ENCODE results near the gene FBXW7. TPM values are rescaled to one million over a fixed set of nuclear protein-coding genes. Genes with fewer than 3 reads are reported as not detected.
A peak's percentile ranks its signal among the peaks of the same experiment; 100 is the strongest.

FBXW7 gene
- total RNA-seq, 2 donors from 2014 or later, result 29.0 to 34.7 TPM

DNA sequence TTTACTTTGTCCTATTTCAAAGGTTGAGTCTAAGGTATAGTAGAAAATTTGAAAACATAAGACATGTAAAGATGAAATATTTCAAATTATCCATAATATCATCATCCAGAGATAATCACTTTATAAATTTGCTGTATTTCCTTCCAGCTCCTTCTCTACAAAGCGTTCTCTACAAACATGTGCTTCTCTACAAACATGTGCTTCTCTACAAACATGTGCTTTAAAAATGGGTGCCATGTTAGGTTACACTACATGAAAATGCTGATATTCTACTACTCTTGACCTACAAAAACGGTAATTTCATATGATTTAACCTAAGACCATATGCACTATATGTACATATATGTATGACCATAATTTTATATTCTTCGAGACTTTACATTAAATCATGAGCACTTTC, 92.0 kb downstream of the FBXW7 start:
- no peak for ATAC-seq
- H3K9me3 Mint-ChIP-seq, result no peaks in the 10 kb centered on the region
- no peak overlapping the region for H3K27ac Mint-ChIP-seq
- DNase-seq (ENCODE audit: low spot score in 2 of 2), result no peak
- H3K36me3 Mint-ChIP-seq, result peaks cover 0 to 3% of the 10 kb centered on the region in 2 donors

DNA sequence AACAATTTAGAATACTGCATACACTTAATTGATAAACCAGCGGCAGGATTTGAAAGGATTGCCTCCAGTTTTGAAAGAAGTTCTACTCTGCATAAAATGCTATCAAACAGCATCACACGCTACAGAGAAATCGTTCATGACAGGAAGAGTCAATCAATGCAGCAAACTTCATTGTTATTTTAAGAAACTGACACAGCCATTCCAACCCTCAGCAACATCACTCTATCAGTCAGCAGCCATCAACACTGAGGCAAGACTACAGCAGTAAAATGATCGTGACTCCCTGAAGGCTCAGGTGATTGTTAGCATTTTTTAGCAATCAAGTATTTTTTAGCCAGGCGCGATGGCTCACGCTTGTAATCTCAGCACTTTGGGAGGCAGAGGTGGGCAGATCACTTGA, 98.3 kb downstream of the FBXW7 start:
- ATAC-seq, result no peak
- Mint-ChIP-seq H3K36me3 (peaks cover 7 to 17% of the 10 kb centered on the region in 2 donors), H3K9me3 (peaks cover 0 to 7% of the 10 kb centered on the region in 2 donors), H3K27ac (no peak overlapping the region)
- DNase-seq (ENCODE audit: low spot score in 2 of 2), result no peak

DNA sequence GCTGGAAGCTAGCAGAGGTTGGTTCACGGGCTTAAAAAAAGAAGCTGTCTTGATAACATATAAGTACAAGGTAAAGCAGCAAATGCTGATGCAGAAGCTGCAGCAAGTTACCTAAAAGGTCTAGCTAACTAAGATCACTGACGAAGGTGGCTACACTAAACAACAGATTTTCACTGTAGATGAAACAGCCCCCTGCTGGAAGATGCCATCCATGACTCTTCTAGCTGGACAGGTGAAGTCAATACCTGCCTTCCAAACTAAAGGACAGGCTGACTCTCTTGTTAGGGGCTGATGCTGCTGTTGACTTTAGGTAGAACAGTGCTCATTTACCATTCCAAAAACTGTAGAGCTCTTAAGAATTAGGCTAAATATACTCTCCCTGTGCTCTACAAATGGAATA, 99.5 kb downstream of the FBXW7 start:
- Mint-ChIP-seq H3K9me3 (peaks cover 0 to 7% of the 10 kb centered on the region in 2 donors), H3K36me3 (peaks cover 7 to 17% of the 10 kb centered on the region in 2 donors), H3K27ac (peak overlapping the region in 1 of 2 donors; percentile 40)
- ATAC-seq (no peak), DNase-seq (ENCODE audit: low spot score in 2 of 2) (no peak)

DNA sequence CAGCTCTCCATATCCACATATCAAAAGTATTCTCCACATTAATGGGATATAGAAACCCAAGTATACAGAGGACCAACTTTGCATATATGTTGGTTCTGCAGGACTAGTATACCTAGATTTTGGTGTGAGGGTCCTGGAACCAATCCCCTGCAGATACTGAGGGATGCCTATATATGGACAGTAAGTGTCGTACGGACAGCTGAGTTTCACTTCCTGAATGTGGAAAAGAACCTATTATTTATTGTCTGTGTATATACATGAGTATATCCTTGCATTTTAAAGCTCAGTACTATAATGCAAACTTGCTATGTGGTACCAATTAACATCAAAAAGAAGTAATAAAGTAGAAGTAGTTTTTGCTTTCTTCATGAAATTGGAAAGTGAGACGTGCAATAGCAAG, 101.9 kb downstream of the FBXW7 start:
- Mint-ChIP-seq H3K36me3 (peaks cover 7 to 17% of the 10 kb centered on the region in 2 donors), H3K9me3 (peaks cover 0 to 7% of the 10 kb centered on the region in 2 donors), H3K27ac (no peak overlapping the region)
- no peak for ATAC-seq
- DNase-seq (ENCODE audit: low spot score in 2 of 2), result no peak

DNA sequence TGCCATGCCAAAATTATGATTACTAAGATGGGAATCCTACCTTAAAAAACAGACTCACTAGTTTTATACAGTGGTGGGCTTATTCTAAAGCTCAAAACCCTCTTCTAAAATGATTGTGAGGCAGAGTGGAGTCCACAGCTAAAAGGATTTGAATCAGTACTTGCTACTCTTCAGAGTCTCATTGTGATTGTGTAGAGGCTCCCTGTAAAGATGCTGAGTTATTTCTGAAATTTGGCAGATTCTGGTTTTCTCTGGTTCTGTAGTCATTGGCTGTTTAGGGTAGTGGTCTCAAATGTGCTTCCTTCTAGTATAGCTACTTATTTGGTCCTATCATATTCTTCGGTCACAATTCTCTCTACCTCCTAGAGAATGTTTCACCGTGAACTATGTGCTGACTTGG, 104.1 kb downstream of the FBXW7 start:
- Mint-ChIP-seq H3K36me3 (peaks cover 1 to 8% of the 10 kb centered on the region in 2 donors), H3K27ac (peak overlapping the region in 1 of 2 donors; percentile 63), H3K9me3 (peaks cover 0 to under 1% of the 10 kb centered on the region in 2 donors)
- ATAC-seq (peak in 1 of 2 donors; percentile 53), DNase-seq (ENCODE audit: low spot score in 2 of 2) (no peak)

DNA sequence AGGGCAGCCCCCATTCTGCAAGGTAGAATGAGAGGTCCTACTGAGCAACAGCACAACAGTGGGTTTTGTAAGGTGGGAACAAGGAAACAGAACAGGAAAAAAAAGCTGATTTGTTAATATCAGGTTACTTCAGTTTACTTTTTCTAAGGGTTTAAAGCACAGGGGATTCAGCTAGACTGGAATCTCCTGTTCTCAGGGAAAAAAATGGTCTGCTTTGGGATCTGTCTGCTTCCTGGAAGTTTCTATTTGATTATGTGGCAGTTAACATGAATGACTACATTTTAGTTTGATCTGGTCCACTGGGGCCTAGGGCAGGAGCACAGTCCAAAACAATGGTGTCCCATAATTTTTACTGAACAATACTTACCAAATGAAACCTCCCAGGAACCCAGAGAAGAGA, 104.6 kb downstream of the FBXW7 start:
- H3K27ac Mint-ChIP-seq, result peak overlapping the region in 1 of 2 donors; percentile 63
- no peak for ATAC-seq
- H3K9me3 Mint-ChIP-seq, result no peaks in the 10 kb centered on the region
- DNase-seq (ENCODE audit: low spot score in 2 of 2), result no peak
- H3K36me3 Mint-ChIP-seq, result peaks cover 4 to 6% of the 10 kb centered on the region in 2 donors

DNA sequence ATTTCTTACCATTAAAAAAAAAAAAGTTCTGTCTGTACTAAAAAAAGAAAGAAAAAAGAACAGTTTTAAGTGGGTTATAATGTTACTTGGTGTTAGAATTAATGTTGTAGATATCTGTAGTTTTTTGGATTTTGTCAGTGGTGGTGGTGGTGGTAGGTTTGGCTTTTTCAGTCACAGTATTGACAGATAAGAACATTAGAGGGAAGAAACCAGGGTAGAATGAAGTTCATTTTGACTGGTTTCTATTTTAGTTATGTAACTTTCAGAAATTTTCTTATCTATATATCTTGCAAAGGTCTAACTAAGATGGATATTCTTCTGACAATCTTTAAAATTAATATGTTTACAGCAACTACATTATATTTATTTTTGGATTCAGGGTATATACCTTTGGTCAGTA, 105.4 kb downstream of the FBXW7 start:
- Mint-ChIP-seq H3K27ac (no peak overlapping the region), H3K9me3 (no peaks in the 10 kb centered on the region), H3K36me3 (peaks cover 0 to 4% of the 10 kb centered on the region in 2 donors)
- ATAC-seq (no peak), DNase-seq (ENCODE audit: low spot score in 2 of 2) (no peak)

DNA sequence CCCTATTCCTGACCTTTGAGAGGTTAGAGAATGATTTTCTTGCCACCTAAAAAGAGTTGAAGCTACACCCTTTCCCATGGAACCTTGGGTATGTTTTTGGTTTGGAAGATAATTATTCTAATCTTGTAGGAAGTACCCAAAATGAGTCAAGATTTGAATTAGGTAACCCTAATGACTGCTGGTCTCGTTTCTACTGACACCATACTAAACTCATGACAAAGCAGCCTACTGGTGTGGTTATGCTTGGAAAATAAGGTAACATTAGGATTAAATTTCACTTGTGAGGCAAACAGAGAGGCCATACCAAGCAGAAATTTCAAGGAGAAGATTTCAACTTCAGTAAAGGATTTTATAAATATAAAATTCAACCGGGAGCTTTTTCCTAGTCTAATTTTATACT, 107.9 kb downstream of the FBXW7 start:
- H3K27ac Mint-ChIP-seq, result no peak overlapping the region
- DNase-seq (ENCODE audit: low spot score in 2 of 2), result no peak
- no peak for ATAC-seq
- no peaks in the 10 kb centered on the region for H3K9me3 Mint-ChIP-seq
- peaks cover 0 to 4% of the 10 kb centered on the region in 2 donors for H3K36me3 Mint-ChIP-seq

DNA sequence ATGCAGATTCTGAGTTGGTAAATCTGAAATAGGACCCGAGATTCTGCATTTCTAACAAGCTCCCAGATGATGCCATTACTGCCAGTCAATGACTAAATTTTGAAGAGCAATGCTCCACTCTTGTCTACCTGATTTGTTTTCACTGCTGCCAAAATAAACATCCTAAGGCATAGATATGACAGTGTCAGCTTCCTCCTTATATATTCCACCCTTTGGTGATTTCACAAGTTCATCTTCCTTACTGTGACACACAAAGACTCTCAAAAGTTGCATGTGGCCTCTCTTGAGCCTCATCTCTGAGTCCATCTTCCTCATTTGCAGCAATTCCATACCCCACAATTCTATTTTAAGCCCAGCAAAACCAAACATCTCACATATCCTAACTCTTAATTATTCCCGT, 110.9 kb downstream of the FBXW7 start:
- ATAC-seq (no peak), DNase-seq (ENCODE audit: low spot score in 2 of 2) (no peak)
- Mint-ChIP-seq H3K9me3 (no peaks in the 10 kb centered on the region), H3K36me3 (peaks cover 0 to 4% of the 10 kb centered on the region in 2 donors), H3K27ac (peak overlapping the region in 1 of 2 donors; percentile 1)

DNA sequence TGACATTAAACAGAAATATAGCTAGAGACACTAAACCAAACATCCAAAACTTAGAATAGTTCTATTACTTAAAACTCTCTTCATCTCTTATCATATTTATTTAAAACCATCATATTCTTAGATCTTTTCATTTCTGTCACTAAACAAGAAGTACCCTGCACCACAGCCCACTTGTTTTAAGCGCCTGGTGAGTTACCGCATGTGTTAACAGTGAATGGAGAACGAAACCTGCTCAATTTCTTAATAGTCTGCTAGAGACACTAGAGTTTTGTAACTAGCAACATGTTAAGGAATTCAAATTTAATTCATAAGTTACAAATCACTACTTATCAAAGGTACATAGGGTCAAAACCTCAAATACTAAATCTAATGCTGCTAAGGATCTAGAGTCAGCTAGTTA, 111.5 kb downstream of the FBXW7 start:
- H3K9me3 Mint-ChIP-seq, result no peaks in the 10 kb centered on the region
- DNase-seq (ENCODE audit: low spot score in 2 of 2) (no peak), ATAC-seq (no peak)
- H3K27ac Mint-ChIP-seq, result no peak overlapping the region
- peaks cover 0 to 4% of the 10 kb centered on the region in 2 donors for H3K36me3 Mint-ChIP-seq

DNA sequence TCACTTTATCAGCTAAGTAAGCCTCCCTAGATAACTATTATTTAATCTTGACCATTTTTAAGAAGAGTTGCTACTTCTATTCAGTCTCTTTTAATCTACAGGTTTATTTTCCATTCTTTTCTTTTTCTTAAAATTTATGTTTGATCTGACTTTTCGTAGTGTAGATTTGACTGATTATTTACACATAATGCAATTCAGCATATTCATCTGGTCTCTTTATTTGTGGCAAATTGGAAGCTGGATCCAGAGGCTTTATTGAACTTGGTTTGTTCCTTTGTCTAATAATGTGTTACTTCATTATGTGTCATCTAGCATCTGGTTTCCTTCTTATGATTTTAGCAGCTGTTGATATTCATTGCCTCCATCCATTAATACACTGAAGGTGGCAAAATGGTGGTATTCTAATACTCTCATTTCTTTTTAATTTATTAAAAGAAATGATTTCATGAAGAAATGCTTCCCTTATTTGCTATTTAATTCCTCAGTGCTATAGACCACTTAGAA, 113.0 kb downstream of the FBXW7 start:
- Mint-ChIP-seq H3K36me3 (peaks cover 0 to 4% of the 10 kb centered on the region in 2 donors), H3K27ac (no peak overlapping the region), H3K9me3 (no peaks in the 10 kb centered on the region)
- DNase-seq (ENCODE audit: low spot score in 2 of 2) (no peak), ATAC-seq (no peak)

DNA sequence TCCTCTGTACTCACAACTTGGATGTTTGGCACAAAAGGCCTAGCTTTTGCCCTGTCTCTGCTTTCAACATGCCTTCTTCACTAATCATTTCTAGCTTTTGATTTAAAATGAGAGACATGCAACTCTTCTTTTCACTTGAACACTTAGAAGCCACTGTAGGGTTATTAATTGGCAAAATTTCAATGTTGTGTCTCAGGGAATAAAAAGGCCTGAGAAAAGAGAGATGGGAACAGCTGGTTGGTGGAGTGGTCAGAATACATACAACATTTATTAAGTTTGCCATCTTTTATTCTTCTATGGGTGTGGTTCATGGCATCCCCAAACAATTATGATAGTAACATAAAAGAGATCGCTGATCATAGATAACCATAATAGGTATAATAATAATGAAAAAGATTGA, 114.3 kb downstream of the FBXW7 start:
- ATAC-seq (no peak), DNase-seq (ENCODE audit: low spot score in 2 of 2) (no peak)
- Mint-ChIP-seq H3K36me3 (peaks cover 0 to 3% of the 10 kb centered on the region in 2 donors), H3K9me3 (no peaks in the 10 kb centered on the region), H3K27ac (no peak overlapping the region)

DNA sequence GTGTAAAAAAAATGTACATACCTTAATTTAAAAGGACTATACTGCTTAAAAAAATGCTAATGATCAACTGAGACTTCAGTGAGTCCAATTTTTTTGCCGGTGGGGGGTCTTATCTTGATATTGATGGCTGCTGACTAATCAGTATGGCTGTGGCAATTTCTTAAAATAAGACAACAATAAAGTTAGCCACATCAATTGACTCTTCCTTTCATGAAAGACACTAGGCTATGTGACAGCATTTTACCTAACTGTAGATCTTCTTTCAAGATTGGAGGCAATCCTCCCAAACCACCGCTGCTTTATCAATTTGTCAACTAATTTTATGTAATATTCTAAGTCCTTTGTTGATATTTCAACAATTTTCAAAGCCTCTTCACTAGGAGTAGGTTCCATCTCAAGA, 116.1 kb downstream of the FBXW7 start:
- no peak overlapping the region for H3K27ac Mint-ChIP-seq
- ATAC-seq (no peak), DNase-seq (ENCODE audit: low spot score in 2 of 2) (no peak)
- H3K9me3 Mint-ChIP-seq, result no peaks in the 10 kb centered on the region
- no peaks in the 10 kb centered on the region for H3K36me3 Mint-ChIP-seq

DNA sequence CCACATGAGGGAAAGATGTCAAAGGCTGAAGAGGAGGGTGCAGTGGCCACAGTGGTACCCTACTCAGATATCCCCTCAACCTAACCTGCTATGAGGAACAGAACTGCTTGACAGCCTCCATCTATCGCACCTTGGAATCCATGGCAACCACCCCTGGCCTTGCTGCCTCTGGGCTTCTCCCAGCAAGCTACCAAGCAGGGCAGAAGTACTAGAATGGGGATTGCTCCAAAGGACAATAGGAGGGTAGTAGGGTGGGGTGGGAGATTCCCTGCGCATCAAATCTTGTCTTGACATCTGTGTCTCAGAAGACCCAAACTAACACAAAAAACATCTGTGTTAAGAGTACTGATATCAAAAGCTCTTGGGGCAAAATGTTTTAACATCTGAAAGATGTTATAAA, 118.2 kb downstream of the FBXW7 start:
- DNase-seq (ENCODE audit: low spot score in 2 of 2) (no peak), ATAC-seq (no peak)
- no peaks in the 10 kb centered on the region for H3K9me3 Mint-ChIP-seq
- H3K36me3 Mint-ChIP-seq, result no peaks in the 10 kb centered on the region
- H3K27ac Mint-ChIP-seq, result no peak overlapping the region

DNA sequence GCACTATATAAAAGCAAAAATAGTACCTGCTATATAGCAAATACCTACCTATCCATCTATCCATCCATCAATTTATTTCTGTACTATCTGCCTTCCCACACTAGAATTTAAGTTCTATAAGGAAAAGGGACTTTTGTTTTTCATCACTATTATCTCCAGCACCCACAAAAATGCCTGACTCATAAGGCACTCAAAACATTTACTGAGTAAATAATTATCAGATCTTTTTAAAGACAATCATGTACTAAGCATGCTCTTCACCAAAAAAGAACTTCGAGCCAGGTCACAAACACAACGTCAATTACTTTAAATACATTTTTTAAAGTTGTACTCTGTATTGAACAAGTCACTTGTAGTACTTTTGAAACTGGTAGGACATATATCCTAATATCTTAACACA, 119.9 kb downstream of the FBXW7 start:
- no peaks in the 10 kb centered on the region for H3K9me3 Mint-ChIP-seq
- ATAC-seq (no peak), DNase-seq (ENCODE audit: low spot score in 2 of 2) (no peak)
- H3K36me3 Mint-ChIP-seq, result no peaks in the 10 kb centered on the region
- no peak overlapping the region for H3K27ac Mint-ChIP-seq

DNA sequence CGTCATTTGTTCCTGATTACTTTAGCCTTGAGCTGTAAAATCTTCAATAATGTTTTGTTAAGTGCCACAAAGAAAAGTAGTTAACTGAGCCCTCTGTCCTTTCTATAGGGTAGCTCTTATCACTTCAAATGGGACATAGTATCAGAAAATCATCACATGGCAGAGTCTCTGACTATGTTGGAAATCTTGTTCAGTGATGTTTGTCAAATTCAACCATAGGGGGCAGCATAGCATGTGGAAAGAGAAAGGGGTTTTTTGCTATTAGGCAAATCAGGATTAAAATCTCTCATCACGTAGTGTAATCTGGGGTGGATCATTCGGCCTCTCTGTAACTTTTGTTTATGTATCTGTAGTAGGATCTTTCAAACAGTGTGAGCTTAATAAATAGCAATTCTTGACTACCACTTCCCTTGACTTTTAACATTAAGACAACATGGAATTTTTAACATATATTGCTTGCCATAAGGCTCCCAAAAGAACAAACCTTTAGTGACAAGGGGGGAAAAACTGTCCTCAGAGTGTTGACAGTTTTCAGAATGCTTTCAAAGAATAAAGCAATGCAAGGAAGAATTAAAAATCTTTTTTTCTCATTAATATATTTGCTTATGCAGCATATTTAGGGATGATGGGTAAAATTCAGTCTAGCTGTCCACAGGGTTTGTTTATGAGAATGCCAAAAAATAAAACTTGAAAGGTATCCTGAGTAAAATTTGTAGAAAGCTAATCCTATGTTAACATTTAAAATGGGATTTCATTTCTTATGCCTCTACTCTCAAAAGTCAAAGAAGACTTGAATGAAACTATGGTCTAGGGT, 127.2 kb downstream of the FBXW7 start:
- DNase-seq (ENCODE audit: low spot score in 2 of 2), result peak in 1 of 2 donors; percentile 22
- ATAC-seq, result peak in 1 of 2 donors; percentile 32

DNA sequence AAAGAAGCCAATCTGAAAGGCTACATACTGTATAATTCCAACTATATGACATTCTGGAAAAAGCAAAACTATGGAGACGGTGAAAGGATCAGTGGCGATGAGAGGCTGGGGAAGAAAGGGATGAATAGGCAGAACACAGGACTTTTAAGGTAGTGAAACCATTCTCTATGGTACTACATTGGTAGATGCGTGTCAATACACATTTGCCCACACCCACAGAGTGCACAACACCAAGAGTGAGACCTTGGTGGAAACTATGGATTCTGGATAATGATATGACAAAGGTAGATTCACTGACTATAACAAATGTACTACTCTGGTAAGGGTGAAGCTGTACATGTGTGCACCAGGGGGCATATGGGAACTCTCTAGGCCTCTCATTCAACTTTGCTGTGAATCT, 134.5 kb downstream of the FBXW7 start:
- no peak for ATAC-seq
- Mint-ChIP-seq H3K36me3 (peaks cover 0 to under 1% of the 10 kb centered on the region in 2 donors), H3K27ac (no peak overlapping the region), H3K9me3 (no peaks in the 10 kb centered on the region)
- DNase-seq (ENCODE audit: low spot score in 2 of 2), result no peak

More for the DNA sequence above, 127.2 kb downstream of the FBXW7 start:
- no peaks in the 10 kb centered on the region for H3K9me3 Mint-ChIP-seq
- no peaks in the 10 kb centered on the region for H3K36me3 Mint-ChIP-seq
- no peak overlapping the region for H3K27ac Mint-ChIP-seq

DNA sequence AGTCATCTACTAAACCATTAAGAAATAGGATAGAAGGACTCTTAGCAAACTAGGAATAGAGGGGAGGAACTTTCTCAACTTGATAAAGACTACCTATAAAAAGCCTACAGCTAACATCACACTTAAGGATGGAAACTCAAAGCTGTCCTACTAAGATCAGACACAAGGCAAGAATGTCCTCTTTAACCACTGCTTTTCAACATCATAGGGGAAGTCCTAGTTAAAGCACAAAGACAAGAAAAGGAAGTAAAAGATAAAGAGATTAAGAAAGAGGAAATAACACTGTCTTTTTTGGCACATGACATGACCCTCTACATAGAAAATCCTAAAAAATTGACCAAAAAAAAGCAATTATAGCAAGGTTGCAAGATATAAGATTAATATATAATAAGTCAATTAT, 136.6 kb downstream of the FBXW7 start:
- no peaks in the 10 kb centered on the region for H3K9me3 Mint-ChIP-seq
- DNase-seq (ENCODE audit: low spot score in 2 of 2), result no peak
- ATAC-seq, result peak in 1 of 2 donors; percentile 78
- H3K27ac Mint-ChIP-seq, result no peak overlapping the region
- H3K36me3 Mint-ChIP-seq, result peaks cover 0 to 4% of the 10 kb centered on the region in 2 donors
